Sigmoid colon (tissue), 4 donors: Measurements from ENCODE around the gene PISD.

Source experiments
- POLR2A ChIP-seq, 2 donors: fragments of 450-650 bp; IDR thresholded peaks; one replicate each; pipeline ENCODE4 v1.6.1; 2016; ENCODE audit warnings: antibody characterized with exemption in 2 of 2, mild to moderate bottlenecking in 2 of 2, moderate library complexity in 2 of 2
- POLR2AphosphoS5 ChIP-seq, 4 donors: sonication (generic); formaldehyde crosslinking; IDR thresholded peaks; one replicate each; pipeline ENCODE4 v1.6.1; 2017; ENCODE audit warnings: antibody characterized with exemption in 4 of 4
- TF ChIP-seq, protein P1 (sequence below), 4 experiments: fragments of 450-650 bp in 3 of 4; fragments of 200-600 bp in 1 of 4; IDR thresholded peaks; one replicate each; pipeline ENCODE4 v1.5.1; 2016 to 2019; ENCODE audit warnings: antibody characterized with exemption in 4 of 4, mild to moderate bottlenecking in 3 of 4, moderate library complexity in 2 of 4

GRCh38 chr22:31583861-31584485 lies 78.0 kb downstream of the PISD start:
- TF ChIP-seq, protein P1, sequence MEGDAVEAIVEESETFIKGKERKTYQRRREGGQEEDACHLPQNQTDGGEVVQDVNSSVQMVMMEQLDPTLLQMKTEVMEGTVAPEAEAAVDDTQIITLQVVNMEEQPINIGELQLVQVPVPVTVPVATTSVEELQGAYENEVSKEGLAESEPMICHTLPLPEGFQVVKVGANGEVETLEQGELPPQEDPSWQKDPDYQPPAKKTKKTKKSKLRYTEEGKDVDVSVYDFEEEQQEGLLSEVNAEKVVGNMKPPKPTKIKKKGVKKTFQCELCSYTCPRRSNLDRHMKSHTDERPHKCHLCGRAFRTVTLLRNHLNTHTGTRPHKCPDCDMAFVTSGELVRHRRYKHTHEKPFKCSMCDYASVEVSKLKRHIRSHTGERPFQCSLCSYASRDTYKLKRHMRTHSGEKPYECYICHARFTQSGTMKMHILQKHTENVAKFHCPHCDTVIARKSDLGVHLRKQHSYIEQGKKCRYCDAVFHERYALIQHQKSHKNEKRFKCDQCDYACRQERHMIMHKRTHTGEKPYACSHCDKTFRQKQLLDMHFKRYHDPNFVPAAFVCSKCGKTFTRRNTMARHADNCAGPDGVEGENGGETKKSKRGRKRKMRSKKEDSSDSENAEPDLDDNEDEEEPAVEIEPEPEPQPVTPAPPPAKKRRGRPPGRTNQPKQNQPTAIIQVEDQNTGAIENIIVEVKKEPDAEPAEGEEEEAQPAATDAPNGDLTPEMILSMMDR (IDR thresholded peaks at IDR 0.05) = no peak
- TF ChIP-seq POLR2A (IDR thresholded peaks at IDR 0.05) (no peak), POLR2AphosphoS5 (IDR thresholded peaks at IDR 0.05) (no peak)
